ENCODE measurements around the gene ETV1.
A peak's percentile ranks its signal among the peaks of the same experiment; 100 is the strongest.

ETV1 gene

GRCh38 chr7:13878154-13878553, 111.3 kb downstream of the ETV1 start:
- no peak for DNase-seq

DNA sequence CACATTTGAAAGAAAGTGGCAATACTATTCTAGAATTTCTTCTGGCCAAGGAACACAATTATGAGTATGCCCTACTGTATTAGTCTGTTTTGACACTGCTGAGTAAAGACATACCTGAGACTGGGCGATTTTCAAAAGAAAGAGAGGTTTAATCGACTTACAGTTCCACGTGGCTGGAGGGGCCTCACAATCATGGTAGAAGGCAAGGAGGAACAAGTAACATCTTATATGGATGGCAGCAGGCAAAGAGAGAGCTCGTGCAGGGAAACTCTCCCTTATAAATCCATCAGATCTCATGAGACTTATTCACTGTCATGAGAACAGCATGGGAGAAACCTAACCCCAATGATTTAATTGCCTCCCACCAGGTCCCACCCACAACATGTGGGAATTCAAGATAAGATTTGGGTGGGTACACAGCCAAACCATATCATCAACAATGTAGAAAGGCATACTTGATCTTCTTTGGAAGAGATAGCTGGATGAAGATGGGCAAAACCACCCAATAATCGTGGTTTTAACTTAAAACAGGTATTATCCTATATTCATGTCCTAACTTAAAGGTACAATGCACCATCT, 113.9 kb downstream of the ETV1 start:
- DNase-seq = no peak

- peak in 1 of 5 donors; percentile 8 for DNase-seq
Measured at GRCh38 chr7:13874783-13875182, 114.7 kb downstream of the ETV1 start.

- DNase-seq = no peak
Measured at GRCh38 chr7:13872709-13873108, 116.8 kb downstream of the ETV1 start.

DNA sequence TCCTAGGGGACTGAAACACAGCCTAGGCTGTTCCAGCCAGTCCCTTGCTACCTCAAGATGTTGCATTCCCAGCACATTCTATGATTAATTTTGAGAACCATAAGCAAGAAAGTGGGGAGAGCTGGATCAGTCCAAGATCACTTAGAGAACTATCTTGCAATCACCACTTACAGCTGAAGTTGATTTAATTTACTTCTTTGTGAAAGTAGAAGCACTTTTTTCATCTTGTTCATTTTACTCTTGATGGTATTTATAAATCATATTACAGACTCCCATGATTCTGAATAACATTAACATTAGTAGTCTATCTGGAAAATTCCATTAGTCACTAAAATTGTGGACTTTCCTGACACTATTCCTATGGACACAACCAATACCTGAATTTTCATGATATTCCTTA, 118.5 kb downstream of the ETV1 start:
- no peak for DNase-seq

DNA sequence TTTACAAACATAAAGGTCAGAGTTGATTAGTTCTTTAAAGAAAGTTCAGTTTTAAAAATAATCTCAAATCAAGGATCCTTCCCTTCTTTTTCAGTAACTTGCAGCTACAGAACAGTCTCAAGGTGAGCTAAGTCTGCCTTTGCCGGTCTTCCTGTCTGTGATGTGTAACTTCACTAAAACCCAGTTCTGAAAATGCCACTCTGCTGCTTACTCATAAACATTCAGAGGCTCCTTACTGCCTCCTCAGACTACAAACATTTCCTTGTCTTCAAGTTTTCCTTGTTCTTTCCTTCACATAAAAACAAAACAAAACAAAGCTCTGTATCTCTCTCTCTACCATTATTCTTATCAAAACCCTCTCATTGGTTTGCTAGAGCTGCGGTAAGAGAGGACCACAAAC, 128.7 kb downstream of the ETV1 start:
- no peak for DNase-seq

- no peak for DNase-seq
Measured at GRCh38 chr7:13856012-13856411, 133.5 kb downstream of the ETV1 start.

- no peak for DNase-seq
Measured at GRCh38 chr7:13852281-13852968, 137.0 kb downstream of the ETV1 start.

DNA sequence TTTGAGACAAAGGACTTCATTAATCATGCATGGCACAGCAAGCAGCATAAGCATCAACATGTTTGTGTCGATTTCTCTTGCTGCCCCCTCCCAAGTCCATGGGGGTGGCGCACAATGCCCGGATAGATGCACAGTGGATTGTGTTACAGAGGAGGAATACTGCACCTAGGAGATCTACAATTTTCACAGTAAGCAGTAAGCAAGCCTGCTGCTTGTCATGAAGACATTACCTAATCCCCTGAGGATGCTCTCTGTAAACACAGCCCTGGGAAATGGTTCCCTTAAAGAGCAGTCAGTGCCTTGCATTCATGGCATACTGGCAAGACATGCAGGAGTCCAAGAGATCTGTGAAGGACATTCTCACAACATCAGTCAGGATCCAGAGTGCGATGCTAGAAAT, 137.7 kb downstream of the ETV1 start:
- no peak for DNase-seq

DNA sequence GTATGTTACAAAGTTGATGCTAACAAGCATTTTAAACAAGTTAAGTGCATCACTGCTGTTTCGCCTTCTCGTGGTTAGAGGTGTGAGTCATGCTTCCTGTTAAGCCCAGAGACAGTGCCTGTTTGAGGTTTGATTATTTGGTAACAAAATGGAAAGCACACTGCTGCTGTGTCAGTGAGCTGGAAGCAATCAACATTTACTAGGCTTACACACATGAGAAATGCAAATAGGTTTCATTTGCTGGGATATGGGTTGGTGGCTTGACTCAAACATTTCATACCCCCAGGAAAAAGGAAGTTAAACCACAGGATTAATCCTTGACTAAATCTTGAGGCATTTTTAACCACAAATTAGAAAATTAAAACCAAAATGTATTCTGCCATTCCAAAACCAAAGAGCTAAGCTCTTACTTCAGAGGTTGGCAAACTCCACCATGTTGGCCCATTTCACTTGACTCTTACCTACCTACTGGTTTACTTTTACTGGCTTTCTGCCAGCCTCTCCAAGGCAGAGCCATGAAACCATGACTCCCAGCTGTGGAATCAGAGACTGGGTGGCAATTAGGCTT, 139.2 kb downstream of the ETV1 start:
- DNase-seq = peak; percentile 11 to 77 (median 18)

- no peak for DNase-seq
Measured at GRCh38 chr7:13849163-13849892, 140.1 kb downstream of the ETV1 start.

DNA sequence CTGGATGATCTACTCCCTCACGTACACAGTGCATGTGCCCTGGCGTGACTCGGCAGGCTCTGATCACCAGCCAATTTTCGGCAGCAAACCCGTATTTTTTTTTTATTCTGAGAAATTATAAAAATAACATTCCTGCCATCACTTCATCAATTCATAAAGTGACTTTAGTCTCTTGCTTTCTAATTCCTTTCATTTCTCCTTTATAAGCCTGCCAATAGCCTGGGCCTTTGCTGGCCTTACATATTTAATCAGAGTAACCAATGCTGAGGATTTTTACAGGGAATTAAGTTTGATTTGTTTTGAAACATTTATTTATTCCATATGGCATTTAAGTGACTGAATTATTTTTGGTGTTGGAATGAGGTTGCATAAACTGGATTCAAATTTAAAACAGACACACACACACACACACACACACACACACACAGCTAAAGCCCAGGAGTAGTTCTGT, 140.8 kb downstream of the ETV1 start:
- no peak for DNase-seq

DNA sequence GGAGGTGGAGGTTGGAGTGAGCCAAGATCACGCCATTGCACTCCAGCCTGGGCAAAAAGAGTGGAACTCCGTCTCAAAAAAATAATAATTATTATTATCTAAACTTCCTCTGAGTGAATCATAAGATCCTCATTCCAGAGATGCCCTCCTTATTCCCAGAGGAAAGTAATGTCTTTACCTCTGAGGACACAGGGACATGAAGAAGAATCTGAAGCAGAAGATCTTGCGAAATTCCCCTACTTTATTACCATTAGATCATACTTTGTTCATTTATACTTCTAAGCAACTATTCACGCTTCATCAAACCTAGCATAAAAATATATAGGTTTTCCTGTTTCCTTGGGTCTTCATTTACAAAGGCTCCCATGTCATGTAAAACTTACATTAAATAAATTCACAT, 143.1 kb downstream of the ETV1 start:
- no peak for DNase-seq

DNA sequence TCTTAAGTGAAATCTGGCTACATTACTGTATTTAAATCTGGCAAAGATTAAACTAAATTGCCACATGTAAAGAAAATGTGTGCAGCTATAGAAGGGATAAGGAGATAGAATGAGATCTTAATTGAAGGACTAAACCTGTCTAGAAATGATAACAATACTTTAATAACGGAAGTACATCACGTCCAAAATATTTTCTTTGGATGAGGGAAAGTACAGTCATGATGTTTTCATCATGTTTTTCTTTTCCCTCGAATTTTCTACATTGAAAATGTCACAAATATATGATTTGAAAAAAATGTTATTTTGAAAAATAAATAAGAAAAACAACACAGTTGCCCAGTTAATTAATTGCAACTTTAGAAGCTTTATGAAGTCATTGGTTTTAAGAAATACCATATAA, 143.9 kb downstream of the ETV1 start:
- DNase-seq = no peak

GRCh38 chr7:13844954-13845353, 144.5 kb downstream of the ETV1 start:
- no peak for DNase-seq

DNA sequence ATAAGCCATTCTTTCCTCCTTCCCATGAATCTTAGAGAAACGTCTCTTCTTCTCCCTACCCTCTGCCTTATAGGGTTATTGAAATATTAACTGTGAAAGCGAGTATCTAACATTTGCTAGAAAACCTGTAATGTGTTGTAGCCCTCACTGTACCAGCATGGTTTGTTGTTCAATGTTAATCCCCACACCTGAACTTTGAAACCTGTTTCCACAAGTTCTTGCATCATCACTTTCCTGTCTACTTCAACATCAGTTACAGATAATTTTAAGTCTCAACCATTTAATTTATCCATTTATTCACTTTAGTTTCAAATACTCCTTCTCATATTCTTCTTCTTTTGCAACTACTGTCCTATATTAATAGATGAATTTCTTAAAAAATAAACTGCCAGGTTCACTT, 148.2 kb downstream of the ETV1 start:
- no peak for DNase-seq
